Esophagus muscularis mucosa (tissue), 4 donors: Measurements from ENCODE around the gene RAB15.

ENCODE experiments used
- CTCF ChIP-seq, 3 experiments: fragments of 200-600 bp in 2 of 3; fragments of 450-650 bp in 1 of 3; sonication (generic) in 2 of 3; IDR thresholded peaks; one replicate each; pipeline ENCODE4 v1.5.1; 2017 to 2019; ENCODE audit warnings: antibody characterized with exemption in 3 of 3, mild to moderate bottlenecking in 2 of 3, moderate library complexity in 1 of 3
- EP300 ChIP-seq: sonication (generic); formaldehyde crosslinking; IDR thresholded peaks from one replicate; pipeline ENCODE4 v1.6.1; 2017; ENCODE audit warnings: antibody characterized with exemption
- POLR2A ChIP-seq: fragments of 450-650 bp; IDR thresholded peaks from one replicate; pipeline ENCODE4 v1.6.1; 2017; ENCODE audit warnings: antibody characterized with exemption, moderate library complexity, mild to moderate bottlenecking, low read depth

GRCh38 chr14:64965356-64966000 lies 6.7 kb downstream of the RAB15 start:
- TF ChIP-seq CTCF (IDR thresholded peaks at IDR 0.05) = no peak
- TF ChIP-seq POLR2A = no peak
- no peak for TF ChIP-seq EP300
